Lower leg skin (tissue), 3 donors: Measurements from ENCODE around the gene RPL31.

Experiments used
- CTCF ChIP-seq, 3 donors: fragments of 450-650 bp; IDR thresholded peaks; one replicate each; pipeline ENCODE4 v1.5.1; 2016; ENCODE audit warnings: antibody characterized with exemption in 3 of 3, mild to moderate bottlenecking in 3 of 3, moderate library complexity in 2 of 3
- POLR2A ChIP-seq, 2 donors: fragments of 450-650 bp; IDR thresholded peaks; one replicate each; pipeline ENCODE4 v1.6.1; 2016 to 2017; ENCODE audit warnings: antibody characterized with exemption in 2 of 2, mild to moderate bottlenecking in 1 of 2, moderate library complexity in 1 of 2

GRCh38 chr2:100972452-100972851 is 29.6 kb upstream of the RPL31 start:
- no peak for TF ChIP-seq POLR2A (IDR thresholded peaks at IDR 0.05)
- no peak for TF ChIP-seq CTCF (IDR thresholded peaks at IDR 0.05)
